ENCODE data around the gene NF2.
"Not testable (repeated sequence)": the region's sequence is repeated elsewhere in the genome, so short reads cannot be mapped to it uniquely, and the experiment has no call there.

Gene NF2

DNA sequence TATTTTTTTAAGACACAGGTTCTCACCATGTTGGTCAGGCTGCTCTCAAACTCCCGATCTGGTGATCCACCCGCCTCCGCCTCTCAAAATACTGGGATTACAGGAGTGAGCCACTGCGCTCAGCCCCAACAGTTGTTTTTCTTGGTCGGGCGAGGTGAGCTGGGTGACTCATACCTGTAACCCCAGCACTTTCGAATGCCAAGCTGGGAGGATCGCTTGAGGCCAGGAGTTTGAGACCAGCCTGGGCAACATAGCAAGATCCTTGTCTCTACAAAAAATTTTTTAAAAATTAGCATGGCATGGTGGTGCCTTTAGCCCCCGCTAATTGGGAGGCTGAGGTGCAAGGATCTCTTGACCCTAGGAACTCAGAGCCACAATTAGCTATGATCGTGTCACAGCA is 7.0 kb upstream of the NF2 start:
- FAIRE-seq (no peak), DNase-seq (ENCODE audit: insufficient read length, low spot score) (no peak)
- no peak for TF ChIP-seq PAX5 (IDR thresholded peaks at IDR 0.05; ENCODE audit: insufficient read depth, low read length, severe bottlenecking)

DNA sequence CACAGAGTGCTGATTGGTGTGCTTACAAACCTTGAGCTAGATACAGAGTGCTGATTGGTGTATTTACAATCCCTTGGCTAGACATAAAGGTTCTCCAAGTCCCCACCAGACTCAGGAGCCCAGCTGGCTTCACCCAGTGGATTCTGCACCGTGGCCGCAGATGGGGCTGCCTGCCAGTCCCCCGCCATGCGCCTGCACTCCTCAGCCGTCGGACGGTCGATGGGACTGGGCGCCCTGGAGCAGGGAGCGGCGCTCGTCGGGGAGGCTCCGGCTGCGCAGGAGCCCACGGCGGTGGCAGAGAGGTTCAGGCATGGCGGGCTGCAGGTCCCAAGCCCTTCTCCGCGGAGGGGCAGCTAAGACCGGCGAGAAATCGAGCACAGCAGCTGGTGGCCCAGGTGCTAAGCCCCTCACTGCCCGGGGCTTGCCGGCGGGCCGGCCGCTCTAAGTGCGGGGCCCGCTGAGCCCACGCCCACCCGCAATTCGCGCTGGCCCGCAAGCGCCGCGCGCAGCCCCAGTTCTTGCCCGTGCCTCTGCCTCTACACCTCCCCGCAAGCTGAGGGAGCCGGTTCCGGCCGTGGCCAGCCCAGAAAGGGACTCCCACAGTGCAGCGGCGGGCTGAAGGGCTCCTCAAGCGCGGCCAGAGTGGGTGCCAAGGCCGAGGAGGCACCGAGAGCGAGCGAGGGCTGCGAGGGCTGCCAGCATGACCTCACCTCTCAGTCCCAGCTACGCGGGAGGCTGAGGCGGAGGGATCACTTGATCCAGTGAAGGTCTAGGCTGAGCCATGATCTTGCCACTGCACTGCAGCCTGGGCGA is 5.4 kb upstream of the NF2 start:
- not testable (repeated sequence) for DNase-seq (ENCODE audit: insufficient read length, low spot score); FAIRE-seq

DNA sequence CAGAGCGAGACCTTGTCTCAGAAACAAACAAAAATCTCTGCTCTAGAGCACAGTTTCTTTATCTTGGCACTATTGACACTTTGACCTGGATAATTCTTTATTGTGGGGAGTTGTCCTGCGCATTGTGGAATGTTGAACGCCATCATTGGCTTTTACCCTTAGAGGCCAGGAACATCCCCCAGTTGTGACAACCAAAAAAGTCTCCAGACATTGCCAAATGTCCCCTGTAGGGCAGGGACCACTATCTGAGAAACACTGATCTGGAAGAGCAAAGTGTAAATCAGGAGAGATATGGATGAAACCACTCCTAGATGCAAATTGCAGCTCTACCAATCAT is 4.8 kb upstream of the NF2 start:
- no peak for TF ChIP-seq PAX5 (IDR thresholded peaks at IDR 0.05; ENCODE audit: insufficient read depth, low read length, severe bottlenecking)
- no peak for TF ChIP-seq POLR2A (IDR thresholded peaks at IDR 0.05; ENCODE audit: low read depth, low read length)
- TF ChIP-seq TAF1 (IDR thresholded peaks at IDR 0.05; ENCODE audit: low read depth, low read length): no peak
- no peak for TF ChIP-seq POLR2AphosphoS5 (IDR thresholded peaks at IDR 0.05; ENCODE audit: low read depth, low read length)
- TF ChIP-seq POU2F2 (IDR thresholded peaks at IDR 0.05; ENCODE audit: low read depth, low read length): no peak
- FAIRE-seq (no peak), DNase-seq (ENCODE audit: insufficient read length, low spot score) (no peak)

DNA sequence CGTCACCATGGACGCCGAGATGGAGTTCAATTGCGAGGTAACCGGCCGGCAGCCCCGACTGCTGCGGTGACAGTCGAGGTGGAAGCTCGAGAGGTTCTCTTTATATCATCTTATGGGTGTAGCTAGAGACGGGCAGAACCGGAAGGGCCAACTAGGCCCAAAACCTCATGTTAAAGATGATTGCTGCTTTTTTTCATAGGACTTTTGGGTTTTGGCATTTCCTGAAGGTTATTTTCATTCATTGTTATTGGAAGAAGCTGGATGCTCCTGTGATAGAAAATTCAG is 585 bp downstream of the NF2 start:
- TF ChIP-seq TAF1 (IDR thresholded peaks at IDR 0.05; ENCODE audit: low read depth, low read length): no peak
- no peak for TF ChIP-seq POLR2A (IDR thresholded peaks at IDR 0.05; ENCODE audit: low read depth, low read length)
- no peak for DNase-seq (ENCODE audit: insufficient read length, low spot score)
- FAIRE-seq: no peak

DNA sequence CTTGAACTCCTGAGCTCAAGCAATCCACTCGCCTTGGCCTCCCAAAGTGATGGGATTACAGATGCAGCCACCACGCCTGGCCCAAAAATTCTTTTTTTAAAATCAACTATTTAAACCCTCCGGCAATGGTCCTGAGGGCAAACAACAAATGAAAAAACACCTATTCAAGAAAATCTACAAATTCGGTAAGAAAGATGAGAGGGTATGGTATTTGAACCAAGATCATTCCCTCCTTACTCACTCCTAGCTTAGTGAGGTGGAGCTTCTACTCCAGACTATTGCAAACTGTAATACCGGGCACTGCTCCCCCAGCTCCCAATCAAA is 2.1 kb downstream of the NF2 start:
- FAIRE-seq (no peak), DNase-seq (ENCODE audit: insufficient read length, low spot score) (no peak)
- no peak for TF ChIP-seq POLR2A (IDR thresholded peaks at IDR 0.05; ENCODE audit: low read depth, low read length)
- no peak for TF ChIP-seq POLR2AphosphoS5 (IDR thresholded peaks at IDR 0.05; ENCODE audit: low read depth, low read length)
- TF ChIP-seq POU2F2 (IDR thresholded peaks at IDR 0.05; ENCODE audit: low read depth, low read length): no peak

DNA sequence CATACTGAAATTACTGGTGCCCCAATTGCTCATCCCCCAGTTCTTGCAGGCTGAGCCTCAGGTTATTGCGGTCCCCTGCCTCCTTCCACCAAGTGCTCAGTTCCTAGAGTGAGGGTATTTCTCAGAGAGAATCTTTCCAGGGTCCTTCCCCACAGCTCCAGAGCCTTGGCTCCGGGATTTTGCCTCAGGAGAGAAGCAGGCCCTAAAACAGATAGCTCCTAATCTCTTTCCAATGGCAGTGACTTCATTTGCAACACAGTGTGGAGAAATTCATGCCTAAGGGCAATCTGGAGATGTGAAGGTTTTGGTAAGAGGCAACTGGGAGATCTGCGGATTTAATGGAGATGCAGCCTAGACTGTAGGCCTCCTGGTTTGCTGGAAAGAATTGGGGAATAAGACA is 2.9 kb downstream of the NF2 start:
- DNase-seq (ENCODE audit: insufficient read length, low spot score) (no peak), FAIRE-seq (no peak)
- TF ChIP-seq POLR2A (IDR thresholded peaks at IDR 0.05; ENCODE audit: low read depth, low read length) (no peak), PAX5 (IDR thresholded peaks at IDR 0.05; ENCODE audit: insufficient read depth, low read length, severe bottlenecking) (no peak), TAF1 (IDR thresholded peaks at IDR 0.05; ENCODE audit: low read depth, low read length) (no peak), SPI1 (IDR thresholded peaks at IDR 0.05; ENCODE audit: low read depth, low read length) (no peak)

DNA sequence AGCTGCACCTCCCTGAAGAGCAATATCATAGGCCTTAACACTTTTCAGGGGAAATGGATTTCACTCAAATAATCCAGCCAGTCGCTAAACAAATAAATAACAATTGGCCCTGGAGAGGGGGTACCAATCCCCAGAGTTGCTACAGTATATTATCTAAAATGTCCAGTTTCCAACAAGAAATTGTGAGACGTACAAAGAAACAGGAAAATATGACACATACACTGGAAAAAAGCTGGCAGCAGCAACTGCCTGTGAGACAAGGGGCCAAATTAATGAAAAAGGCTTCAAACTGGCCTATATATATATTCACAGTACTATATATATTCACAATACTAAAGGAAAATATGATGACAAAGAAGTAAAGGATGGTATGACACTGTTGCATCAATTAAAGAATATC is 4.0 kb downstream of the NF2 start:
- DNase-seq (ENCODE audit: insufficient read length, low spot score) (no peak), FAIRE-seq (no peak)
- TF ChIP-seq PAX5 (IDR thresholded peaks at IDR 0.05; ENCODE audit: insufficient read depth, low read length, severe bottlenecking) (no peak), POLR2A (IDR thresholded peaks at IDR 0.05; ENCODE audit: low read depth, low read length) (no peak), SPI1 (IDR thresholded peaks at IDR 0.05; ENCODE audit: low read depth, low read length) (no peak), POU2F2 (IDR thresholded peaks at IDR 0.05; ENCODE audit: low read depth, low read length) (no peak), POLR2AphosphoS5 (IDR thresholded peaks at IDR 0.05; ENCODE audit: low read depth, low read length) (no peak), TAF1 (IDR thresholded peaks at IDR 0.05; ENCODE audit: low read depth, low read length) (no peak)

DNA sequence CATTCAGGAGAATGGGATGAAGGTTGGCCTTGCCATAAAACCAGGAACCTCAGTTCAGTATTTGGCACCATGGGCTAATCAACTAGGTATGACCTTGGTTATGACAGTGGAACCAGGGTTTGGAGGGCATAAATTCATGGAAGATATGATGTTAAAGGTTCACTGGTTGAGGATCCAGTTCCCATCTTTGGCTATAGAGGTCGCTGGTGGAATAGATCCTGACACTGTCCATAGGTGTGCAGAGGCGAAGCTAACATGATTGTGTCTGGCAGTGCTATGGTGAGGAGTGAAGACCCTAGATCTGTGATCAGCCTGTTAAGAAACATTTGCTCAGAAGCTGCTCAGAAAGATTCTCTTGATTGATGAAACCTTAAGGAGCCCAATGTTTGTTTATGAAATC is 5.7 kb downstream of the NF2 start:
- FAIRE-seq (no peak), DNase-seq (ENCODE audit: insufficient read length, low spot score) (no peak)
- TF ChIP-seq POU2F2 (IDR thresholded peaks at IDR 0.05; ENCODE audit: low read depth, low read length) (no peak), TAF1 (IDR thresholded peaks at IDR 0.05; ENCODE audit: low read depth, low read length) (no peak), PAX5 (IDR thresholded peaks at IDR 0.05; ENCODE audit: insufficient read depth, low read length, severe bottlenecking) (no peak), POLR2A (IDR thresholded peaks at IDR 0.05; ENCODE audit: low read depth, low read length) (no peak), SPI1 (IDR thresholded peaks at IDR 0.05; ENCODE audit: low read depth, low read length) (no peak), POLR2AphosphoS5 (IDR thresholded peaks at IDR 0.05; ENCODE audit: low read depth, low read length) (no peak)

DNA sequence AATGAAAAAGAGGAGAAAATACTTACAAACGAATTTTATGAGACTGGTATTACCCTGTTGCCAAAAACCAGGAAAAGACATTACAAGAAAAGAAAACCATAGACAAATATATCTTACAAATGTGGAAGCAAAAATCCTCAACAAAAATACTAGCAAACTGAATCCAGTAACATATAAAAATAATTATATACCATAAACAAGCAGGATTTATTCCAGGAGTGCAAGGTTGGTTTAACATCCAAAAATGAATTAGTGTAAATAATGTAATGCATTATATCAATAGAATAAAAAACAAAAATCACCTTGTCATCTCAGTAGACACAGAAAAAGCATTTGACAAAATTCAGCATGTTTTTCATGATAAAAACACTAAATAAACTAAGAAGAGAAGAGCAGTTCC is 7.3 kb downstream of the NF2 start:
- DNase-seq (ENCODE audit: insufficient read length, low spot score) (no peak), FAIRE-seq (no peak)
- TF ChIP-seq PAX5 (IDR thresholded peaks at IDR 0.05; ENCODE audit: insufficient read depth, low read length, severe bottlenecking) (no peak), POU2F2 (IDR thresholded peaks at IDR 0.05; ENCODE audit: low read depth, low read length) (no peak), SPI1 (IDR thresholded peaks at IDR 0.05; ENCODE audit: low read depth, low read length) (no peak), POLR2AphosphoS5 (IDR thresholded peaks at IDR 0.05; ENCODE audit: low read depth, low read length) (no peak), POLR2A (IDR thresholded peaks at IDR 0.05; ENCODE audit: low read depth, low read length) (no peak), TAF1 (IDR thresholded peaks at IDR 0.05; ENCODE audit: low read depth, low read length) (no peak)

DNA sequence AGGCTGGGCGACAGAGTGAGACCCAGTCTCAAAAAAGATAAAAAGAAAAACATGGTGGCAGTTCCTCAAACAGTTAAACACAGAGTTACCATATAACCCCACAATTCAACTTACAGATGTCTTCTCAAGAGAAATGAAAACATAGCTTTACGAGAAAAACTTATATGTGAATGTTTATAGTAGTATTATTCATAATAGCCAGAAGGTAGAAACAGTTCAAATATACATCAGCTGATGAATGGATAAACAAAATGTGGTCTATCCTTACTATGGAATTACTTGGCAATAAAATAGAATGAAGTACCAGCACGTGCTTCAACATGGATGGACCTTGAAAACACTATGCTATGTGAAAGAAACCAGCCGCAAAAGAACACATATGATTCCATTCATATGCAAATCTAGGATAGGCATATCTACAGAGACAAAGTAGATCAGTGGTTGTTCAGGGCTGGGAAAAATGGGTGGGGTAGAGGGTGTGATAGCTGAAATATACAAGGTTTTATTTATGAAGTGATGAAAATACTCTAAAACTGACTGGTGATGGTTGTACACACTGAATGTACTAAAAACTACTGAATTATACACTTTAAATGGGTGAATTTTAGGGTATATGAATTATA is 12.4 kb downstream of the NF2 start:
- TF ChIP-seq POU2F2 (IDR thresholded peaks at IDR 0.05; ENCODE audit: low read depth, low read length): no peak
- TF ChIP-seq TAF1 (IDR thresholded peaks at IDR 0.05; ENCODE audit: low read depth, low read length): no peak
- no peak for TF ChIP-seq POLR2AphosphoS5 (IDR thresholded peaks at IDR 0.05; ENCODE audit: low read depth, low read length)
- TF ChIP-seq PAX5 (IDR thresholded peaks at IDR 0.05; ENCODE audit: insufficient read depth, low read length, severe bottlenecking): no peak
- TF ChIP-seq POLR2A (IDR thresholded peaks at IDR 0.05; ENCODE audit: low read depth, low read length): no peak
- no peak for TF ChIP-seq SPI1 (IDR thresholded peaks at IDR 0.05; ENCODE audit: low read depth, low read length)
- no peak for FAIRE-seq
- no peak for DNase-seq (ENCODE audit: insufficient read length, low spot score)
